B cell (primary cell): ENCODE data around the gene NCBP1.

Experiments used
- EZH2 ChIP-seq: IDR thresholded peaks from 2 replicates; pipeline ENCODE4 v1.6.1; 2012; ENCODE audit warnings: borderline replicate concordance, low read depth, mild to moderate bottlenecking, moderate library complexity, low read length; ENCODE audit not compliant: insufficient read depth, poor library complexity, severe bottlenecking
- TF ChIP-seq, protein P1 (sequence below): fragments of 200-600 bp; IDR thresholded peaks from one replicate; pipeline ENCODE4 v1.8.0; 2022; ENCODE audit warnings: antibody characterized with exemption, mild to moderate bottlenecking

GRCh38 chr9:97703437-97704344 lies 70.1 kb downstream of the NCBP1 start:
- TF ChIP-seq, protein P1, sequence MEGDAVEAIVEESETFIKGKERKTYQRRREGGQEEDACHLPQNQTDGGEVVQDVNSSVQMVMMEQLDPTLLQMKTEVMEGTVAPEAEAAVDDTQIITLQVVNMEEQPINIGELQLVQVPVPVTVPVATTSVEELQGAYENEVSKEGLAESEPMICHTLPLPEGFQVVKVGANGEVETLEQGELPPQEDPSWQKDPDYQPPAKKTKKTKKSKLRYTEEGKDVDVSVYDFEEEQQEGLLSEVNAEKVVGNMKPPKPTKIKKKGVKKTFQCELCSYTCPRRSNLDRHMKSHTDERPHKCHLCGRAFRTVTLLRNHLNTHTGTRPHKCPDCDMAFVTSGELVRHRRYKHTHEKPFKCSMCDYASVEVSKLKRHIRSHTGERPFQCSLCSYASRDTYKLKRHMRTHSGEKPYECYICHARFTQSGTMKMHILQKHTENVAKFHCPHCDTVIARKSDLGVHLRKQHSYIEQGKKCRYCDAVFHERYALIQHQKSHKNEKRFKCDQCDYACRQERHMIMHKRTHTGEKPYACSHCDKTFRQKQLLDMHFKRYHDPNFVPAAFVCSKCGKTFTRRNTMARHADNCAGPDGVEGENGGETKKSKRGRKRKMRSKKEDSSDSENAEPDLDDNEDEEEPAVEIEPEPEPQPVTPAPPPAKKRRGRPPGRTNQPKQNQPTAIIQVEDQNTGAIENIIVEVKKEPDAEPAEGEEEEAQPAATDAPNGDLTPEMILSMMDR: no peak
- TF ChIP-seq EZH2: no peak
